ENCODE results near the gene ABCF3.

ABCF3 gene

DNA sequence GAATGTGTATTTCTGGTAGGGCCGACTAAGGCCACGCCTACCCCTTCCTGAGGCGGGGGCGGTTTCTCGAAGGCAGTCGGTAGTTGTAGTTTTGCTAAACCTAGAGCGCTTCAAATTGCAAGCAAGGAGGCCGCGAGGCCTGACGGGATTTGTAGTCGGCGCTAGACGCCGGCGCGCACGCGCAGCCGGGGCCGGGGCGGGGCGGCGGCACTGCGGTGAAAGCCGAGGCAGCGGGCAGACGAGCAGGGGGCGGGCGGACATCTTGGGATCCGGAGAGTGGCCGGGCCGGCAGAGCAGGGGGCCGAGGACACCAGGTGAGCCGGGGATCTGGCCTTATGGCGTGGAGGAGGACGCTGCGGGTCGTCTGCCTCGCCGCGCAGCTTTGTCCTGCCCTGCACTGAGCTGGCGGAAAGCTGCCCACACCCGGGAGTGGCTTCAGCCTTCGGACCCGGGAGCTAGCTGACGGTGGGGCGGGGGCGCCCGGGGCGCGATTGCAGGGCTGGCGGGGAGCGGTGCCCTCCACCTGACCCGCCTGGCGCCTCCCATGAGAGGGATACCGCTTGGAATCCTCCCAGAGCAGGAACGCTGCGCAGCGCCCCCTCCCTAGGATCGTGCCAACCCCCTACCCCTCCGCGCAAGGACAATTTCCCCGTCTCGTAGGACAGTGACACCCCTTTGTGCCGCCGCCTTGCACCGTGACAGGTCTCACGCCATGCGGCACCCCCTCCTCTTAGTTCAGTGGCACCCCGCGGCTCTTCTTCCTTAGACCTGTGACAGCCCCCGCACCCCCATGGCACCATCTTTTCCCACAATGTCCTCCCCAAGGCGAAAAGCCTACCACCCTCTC is 11.1 kb upstream of the ABCF3 start, which contains the start of gene AP2M1:
Gene AP2M1 (plus strand): TSS at position 210 of the 847 bp plus-strand sequence. CDS start 2,139 bp downstream, outside the sequence.
- TF ChIP-seq, protein P1, sequence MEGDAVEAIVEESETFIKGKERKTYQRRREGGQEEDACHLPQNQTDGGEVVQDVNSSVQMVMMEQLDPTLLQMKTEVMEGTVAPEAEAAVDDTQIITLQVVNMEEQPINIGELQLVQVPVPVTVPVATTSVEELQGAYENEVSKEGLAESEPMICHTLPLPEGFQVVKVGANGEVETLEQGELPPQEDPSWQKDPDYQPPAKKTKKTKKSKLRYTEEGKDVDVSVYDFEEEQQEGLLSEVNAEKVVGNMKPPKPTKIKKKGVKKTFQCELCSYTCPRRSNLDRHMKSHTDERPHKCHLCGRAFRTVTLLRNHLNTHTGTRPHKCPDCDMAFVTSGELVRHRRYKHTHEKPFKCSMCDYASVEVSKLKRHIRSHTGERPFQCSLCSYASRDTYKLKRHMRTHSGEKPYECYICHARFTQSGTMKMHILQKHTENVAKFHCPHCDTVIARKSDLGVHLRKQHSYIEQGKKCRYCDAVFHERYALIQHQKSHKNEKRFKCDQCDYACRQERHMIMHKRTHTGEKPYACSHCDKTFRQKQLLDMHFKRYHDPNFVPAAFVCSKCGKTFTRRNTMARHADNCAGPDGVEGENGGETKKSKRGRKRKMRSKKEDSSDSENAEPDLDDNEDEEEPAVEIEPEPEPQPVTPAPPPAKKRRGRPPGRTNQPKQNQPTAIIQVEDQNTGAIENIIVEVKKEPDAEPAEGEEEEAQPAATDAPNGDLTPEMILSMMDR (IDR thresholded peaks at IDR 0.05; ENCODE audit: low read depth, low read length, missing control alignments) = no peak
- peak within 1 kb of the TSS; percentile 78 for H3K4me3 ChIP-seq (ENCODE audit: low read depth, low read length)
- DNase-seq (ENCODE audit: low read depth) = peak; percentile 97

GRCh38 chr3:184175506-184175905 is 10.5 kb upstream of the ABCF3 start:
- peak overlapping the region; percentile 78 for H3K4me3 ChIP-seq (ENCODE audit: low read depth, low read length)
- no peak for DNase-seq (ENCODE audit: low read depth)

GRCh38 chr3:184175981-184176376 is 10.0 kb upstream of the ABCF3 start:
- TF ChIP-seq, protein P1 (IDR thresholded peaks at IDR 0.05; ENCODE audit: low read depth, low read length, missing control alignments) = no peak
- DNase-seq (ENCODE audit: low read depth) = no peak
- peak overlapping the region; percentile 78 for H3K4me3 ChIP-seq (ENCODE audit: low read depth, low read length)

More at GRCh38 chr3:184175506-184175905, 10.5 kb upstream of the ABCF3 start:
- TF ChIP-seq, protein P1 (IDR thresholded peaks at IDR 0.05; ENCODE audit: low read depth, low read length, missing control alignments) = no peak

DNA sequence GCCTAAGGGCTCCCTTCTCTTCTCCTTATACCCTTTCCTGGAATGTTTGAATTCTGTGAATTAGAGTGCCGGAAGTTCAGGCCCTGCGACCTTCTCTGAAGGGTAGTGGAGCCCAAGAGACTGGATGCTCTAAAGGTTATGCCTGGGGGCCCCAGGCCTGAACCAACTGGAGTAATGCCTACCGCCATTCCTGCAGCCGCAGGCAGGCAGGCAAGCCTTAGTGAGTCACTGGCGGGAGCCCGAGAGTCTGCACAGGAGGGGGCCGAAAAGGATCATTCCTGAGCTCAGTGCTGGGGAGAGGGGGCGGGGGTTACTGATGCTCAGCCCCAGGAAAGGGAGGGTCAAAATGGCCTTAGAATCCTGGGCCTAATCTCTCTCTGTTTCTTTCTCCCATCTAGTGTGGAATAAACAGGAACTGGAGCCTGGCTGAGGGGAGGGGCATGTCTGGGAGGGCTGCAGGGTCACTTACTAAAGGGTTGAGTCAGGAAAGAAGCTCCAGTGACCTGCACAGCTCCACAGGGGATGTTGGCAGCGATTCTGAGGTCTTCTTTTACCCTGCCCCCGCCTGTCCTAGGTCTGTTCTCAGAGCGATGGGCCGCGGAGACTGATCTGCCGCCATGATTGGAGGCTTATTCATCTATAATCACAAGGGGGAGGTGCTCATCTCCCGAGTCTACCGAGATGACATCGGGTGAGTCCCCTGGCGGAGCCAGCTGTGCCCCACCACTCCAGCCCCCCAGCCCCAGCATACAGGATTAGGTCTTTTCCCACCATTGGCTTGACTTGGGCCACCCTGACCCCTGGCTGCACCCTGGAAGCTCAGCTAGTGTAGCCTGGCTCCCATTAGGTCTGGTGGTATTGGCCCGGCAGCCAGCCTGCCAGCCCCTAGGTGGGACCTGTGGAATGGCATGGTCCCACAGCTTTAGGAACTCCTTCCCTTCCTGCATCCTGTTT is 9.3 kb upstream of the ABCF3 start:
- no peak for DNase-seq (ENCODE audit: low read depth)
- H3K4me3 ChIP-seq (ENCODE audit: low read depth, low read length) = no peak overlapping the region; the same call in none of the 2 replicates
- TF ChIP-seq, protein P1 (IDR thresholded peaks at IDR 0.05; ENCODE audit: low read depth, low read length, missing control alignments) = no peak

DNA sequence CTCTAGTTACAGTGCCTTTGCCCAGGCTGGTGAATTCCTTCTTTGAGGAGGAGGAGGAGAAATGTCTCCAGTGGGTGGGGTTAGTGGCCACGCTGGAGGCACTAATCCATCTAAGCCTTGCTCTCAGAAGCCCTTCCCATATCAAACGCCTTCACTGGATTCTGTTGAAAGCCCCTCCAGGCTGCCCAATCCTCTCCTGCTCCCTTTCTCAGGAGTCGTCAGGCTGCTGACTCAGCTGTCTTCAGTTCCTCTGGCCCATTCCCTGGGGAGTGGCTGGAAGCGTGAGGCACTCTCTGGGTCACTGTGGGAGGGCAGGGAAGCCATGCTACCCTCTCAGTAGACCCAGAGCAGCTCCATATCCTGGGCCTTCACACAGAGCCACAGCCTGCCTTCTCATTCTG is 8.7 kb upstream of the ABCF3 start:
- DNase-seq (ENCODE audit: low read depth) = no peak
- H3K4me3 ChIP-seq (ENCODE audit: low read depth, low read length) = no peak overlapping the region
- TF ChIP-seq, protein P1 (IDR thresholded peaks at IDR 0.05; ENCODE audit: low read depth, low read length, missing control alignments) = no peak

- TF ChIP-seq, protein P1 (IDR thresholded peaks at IDR 0.05; ENCODE audit: low read depth, low read length, missing control alignments) = no peak
- H3K4me3 ChIP-seq (ENCODE audit: low read depth, low read length) = no peak overlapping the region
- no peak for DNase-seq (ENCODE audit: low read depth)
Measured at GRCh38 chr3:184177767-184178306, 8.2 kb upstream of the ABCF3 start.
